ENCODE measurements around the gene VAV2. TPM values are rescaled to one million over a fixed set of nuclear protein-coding genes. Genes with fewer than 3 reads are reported as not detected.

Gene VAV2
- total RNA-seq, 1 donor from 2014 or later = 8.3 TPM

DNA sequence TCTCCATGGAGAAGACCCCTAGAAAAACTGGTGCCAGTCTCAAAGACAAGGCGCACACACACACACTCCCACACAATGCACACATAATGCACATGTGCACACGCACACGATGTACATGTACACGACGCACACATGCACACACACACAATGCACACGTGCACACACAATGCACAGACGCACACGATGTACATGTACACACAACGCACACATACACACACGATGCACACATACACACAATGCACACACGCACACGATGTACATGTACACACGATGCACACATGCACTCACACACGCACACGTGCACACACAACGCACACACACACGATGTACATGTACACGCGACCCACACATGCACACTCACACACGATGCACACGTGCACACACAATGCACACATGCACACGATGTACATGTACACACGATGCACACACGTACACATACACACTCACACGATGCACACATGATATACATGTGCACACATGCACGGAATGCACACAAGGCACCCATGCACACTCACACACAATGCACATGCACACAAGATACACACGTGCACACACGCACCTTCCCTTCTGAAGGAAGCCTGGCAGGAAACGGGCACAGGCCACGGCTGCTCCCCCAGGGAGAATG is 76.5 kb downstream of the VAV2 start:
- DNase-seq (ENCODE audit: extremely low spot score in 2 of 2) = no peak
- no peak overlapping the region for H3K27ac ChIP-seq
- H3K4me1 ChIP-seq = peaks cover 16% of the 10 kb centered on the region
- TF ChIP-seq POLR2AphosphoS5 (IDR thresholded peaks at IDR 0.05; ENCODE audit: insufficient read depth in 1 of 2, low read depth in 1 of 2) (no peak), POLR2A (IDR thresholded peaks at IDR 0.05) (no peak)
- TF ChIP-seq, protein P1, sequence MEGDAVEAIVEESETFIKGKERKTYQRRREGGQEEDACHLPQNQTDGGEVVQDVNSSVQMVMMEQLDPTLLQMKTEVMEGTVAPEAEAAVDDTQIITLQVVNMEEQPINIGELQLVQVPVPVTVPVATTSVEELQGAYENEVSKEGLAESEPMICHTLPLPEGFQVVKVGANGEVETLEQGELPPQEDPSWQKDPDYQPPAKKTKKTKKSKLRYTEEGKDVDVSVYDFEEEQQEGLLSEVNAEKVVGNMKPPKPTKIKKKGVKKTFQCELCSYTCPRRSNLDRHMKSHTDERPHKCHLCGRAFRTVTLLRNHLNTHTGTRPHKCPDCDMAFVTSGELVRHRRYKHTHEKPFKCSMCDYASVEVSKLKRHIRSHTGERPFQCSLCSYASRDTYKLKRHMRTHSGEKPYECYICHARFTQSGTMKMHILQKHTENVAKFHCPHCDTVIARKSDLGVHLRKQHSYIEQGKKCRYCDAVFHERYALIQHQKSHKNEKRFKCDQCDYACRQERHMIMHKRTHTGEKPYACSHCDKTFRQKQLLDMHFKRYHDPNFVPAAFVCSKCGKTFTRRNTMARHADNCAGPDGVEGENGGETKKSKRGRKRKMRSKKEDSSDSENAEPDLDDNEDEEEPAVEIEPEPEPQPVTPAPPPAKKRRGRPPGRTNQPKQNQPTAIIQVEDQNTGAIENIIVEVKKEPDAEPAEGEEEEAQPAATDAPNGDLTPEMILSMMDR (IDR thresholded peaks at IDR 0.05) = no peak
- no peaks in the 10 kb centered on the region for H3K27me3 ChIP-seq
- no peaks in the 10 kb centered on the region for H3K36me3 ChIP-seq
- intact Hi-C loops (cut with DNase I) = no loop called here
- H3K9me3 ChIP-seq = no peaks in the 10 kb centered on the region
- no peak overlapping the region for H3K4me3 ChIP-seq

GRCh38 chr9:133914442-133915342 is 77.4 kb downstream of the VAV2 start:
- Histone ChIP-seq H3K27ac (no peak overlapping the region), H3K9me3 (no peaks in the 10 kb centered on the region), H3K36me3 (no peaks in the 10 kb centered on the region), H3K27me3 (no peaks in the 10 kb centered on the region), H3K4me3 (no peak overlapping the region), H3K4me1 (peaks cover 12% of the 10 kb centered on the region)
- TF ChIP-seq, protein P1 (IDR thresholded peaks at IDR 0.05) = no peak
- no peak for TF ChIP-seq POLR2A (IDR thresholded peaks at IDR 0.05)
- TF ChIP-seq POLR2AphosphoS5 (IDR thresholded peaks at IDR 0.05; ENCODE audit: insufficient read depth in 1 of 2, low read depth in 1 of 2) = no peak
- intact Hi-C loops (cut with DNase I) = no loop called here
- DNase-seq (ENCODE audit: extremely low spot score in 2 of 2) = no peak

- no peak overlapping the region for H3K4me3 ChIP-seq
- intact Hi-C loops (cut with DNase I) = no loop called here
These were observed 78.4 kb downstream of the VAV2 start for GRCh38 chr9:133913571-133914369.

DNA sequence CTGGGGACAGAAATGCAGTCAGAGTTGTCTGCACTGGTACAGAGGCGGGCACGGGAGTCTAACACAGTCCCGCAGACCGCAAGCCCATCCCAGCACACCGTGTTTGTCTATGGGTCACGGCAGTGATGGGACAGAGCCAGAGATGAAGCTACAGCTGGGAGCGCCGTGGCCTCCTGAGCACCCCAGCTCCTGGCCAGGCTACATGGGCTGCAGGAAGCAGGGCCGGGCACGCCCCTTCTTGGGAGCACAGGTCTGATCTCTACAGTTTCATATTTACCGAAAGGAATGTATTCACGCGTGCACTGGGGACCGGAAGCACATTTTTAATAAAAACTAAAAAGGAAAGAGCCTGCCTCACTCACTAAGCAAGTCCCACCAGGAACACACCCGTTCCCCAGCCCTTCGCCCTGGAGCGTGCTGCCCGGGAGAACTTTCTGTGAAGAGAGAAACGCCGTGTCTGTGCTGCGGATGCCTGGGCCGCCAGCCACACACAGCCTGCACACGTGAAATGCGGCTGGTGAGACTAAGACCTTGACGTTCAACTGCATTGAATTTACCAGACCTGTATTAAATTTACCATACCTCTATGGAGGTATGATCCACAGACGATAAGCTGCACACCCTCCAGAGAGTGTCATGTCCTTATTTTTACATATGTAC is 81.1 kb downstream of the VAV2 start:
- TF ChIP-seq, protein P1 (IDR thresholded peaks at IDR 0.05) = no peak
- no peak for TF ChIP-seq POLR2A (IDR thresholded peaks at IDR 0.05)
- no peak for TF ChIP-seq POLR2AphosphoS5 (IDR thresholded peaks at IDR 0.05; ENCODE audit: insufficient read depth in 1 of 2, low read depth in 1 of 2)
- Histone ChIP-seq H3K4me3 (no peak overlapping the region), H3K27me3 (no peaks in the 10 kb centered on the region), H3K36me3 (no peaks in the 10 kb centered on the region), H3K9me3 (no peaks in the 10 kb centered on the region), H3K27ac (no peak overlapping the region), H3K4me1 (peaks cover 9% of the 10 kb centered on the region)
- intact Hi-C loops (cut with DNase I) = no loop called here
- no peak for DNase-seq (ENCODE audit: extremely low spot score in 2 of 2)

More at GRCh38 chr9:133913571-133914369, 78.4 kb downstream of the VAV2 start:
- Histone ChIP-seq H3K27ac (no peak overlapping the region), H3K4me1 (peaks cover 11% of the 10 kb centered on the region), H3K36me3 (no peaks in the 10 kb centered on the region), H3K9me3 (no peaks in the 10 kb centered on the region), H3K27me3 (no peaks in the 10 kb centered on the region)
- DNase-seq (ENCODE audit: extremely low spot score in 2 of 2) = no peak
- no peak for TF ChIP-seq POLR2A (IDR thresholded peaks at IDR 0.05)
- TF ChIP-seq, protein P1 (IDR thresholded peaks at IDR 0.05) = no peak
- no peak for TF ChIP-seq POLR2AphosphoS5 (IDR thresholded peaks at IDR 0.05; ENCODE audit: insufficient read depth in 1 of 2, low read depth in 1 of 2)
